ENCODE data around the gene KDM8.
A peak's percentile ranks its signal among the peaks of the same experiment; 100 is the strongest.
"Not testable (repeated sequence)": the region's sequence is repeated elsewhere in the genome, so short reads cannot be mapped to it uniquely, and the experiment has no call there.

Gene KDM8

GRCh38 chr16:27190316-27190871 is 12.9 kb upstream of the KDM8 start:
- DNase-seq = no peak

GRCh38 chr16:27191352-27191924 is 11.9 kb upstream of the KDM8 start:
- no peak for DNase-seq

DNA sequence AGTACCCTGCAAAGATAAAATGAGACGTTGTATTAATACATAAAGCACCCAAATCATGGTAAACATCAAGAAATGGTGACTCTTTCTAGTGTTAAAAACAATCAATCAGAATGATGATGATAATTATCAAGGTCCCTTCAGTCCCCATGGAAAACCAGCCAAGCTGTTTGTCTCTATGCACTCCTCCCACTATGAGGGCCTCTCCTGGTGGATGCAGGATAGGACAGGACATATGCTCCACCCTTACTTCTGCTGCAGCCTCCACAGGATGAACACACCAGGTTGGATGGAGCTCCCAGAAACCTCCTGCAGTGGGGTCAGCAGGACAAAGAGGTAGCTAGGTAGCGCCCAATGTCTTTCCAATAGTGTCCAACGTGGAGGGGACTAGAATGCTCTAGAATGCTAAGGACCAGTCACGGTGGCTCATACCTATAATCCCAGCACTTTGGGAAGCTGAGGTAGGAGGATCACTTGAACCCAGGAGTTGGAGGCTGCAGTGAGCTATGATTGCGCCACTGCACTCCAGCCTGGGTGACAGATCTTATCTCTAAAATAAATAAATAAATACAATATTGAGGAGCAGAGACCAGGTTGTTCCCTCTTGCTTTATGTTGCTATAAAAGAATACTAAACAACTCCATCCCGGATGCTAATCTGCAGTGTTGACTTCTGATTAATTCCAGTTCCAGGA is 9.9 kb upstream of the KDM8 start:
- DNase-seq = no peak

GRCh38 chr16:27195076-27195741 is 8.1 kb upstream of the KDM8 start:
- no peak for DNase-seq

DNA sequence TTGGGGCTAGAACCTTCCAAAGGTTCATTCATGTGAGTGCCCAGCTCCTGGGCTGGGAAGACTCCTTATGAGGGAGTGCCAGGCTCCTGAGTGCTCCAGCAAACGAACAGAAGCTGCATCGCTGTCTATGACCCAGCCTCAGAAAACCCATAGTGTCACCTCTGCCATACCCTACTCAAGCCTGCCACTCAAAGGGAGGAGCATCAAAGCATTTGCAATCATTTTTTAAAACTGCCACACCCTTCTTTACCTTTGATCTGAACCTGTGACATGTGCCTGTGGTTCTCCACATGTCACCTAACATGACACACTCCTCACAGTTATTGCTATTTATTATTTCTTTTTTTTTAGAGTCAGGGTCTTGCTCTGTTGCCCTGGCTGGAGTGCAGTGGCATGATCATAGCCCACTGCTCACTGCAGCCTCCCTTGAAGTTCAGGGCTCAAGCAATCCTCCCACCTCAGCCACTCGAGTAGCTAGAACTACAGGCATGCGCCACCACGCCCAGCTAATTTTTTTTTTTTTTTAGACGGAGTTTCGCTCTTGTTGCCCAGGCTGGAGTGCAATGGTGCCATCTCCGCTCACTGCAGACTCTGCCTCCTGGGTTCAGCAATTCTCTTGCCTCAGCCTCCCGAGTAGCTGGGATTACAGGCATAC is 7.3 kb upstream of the KDM8 start:
- DNase-seq = no peak

DNA sequence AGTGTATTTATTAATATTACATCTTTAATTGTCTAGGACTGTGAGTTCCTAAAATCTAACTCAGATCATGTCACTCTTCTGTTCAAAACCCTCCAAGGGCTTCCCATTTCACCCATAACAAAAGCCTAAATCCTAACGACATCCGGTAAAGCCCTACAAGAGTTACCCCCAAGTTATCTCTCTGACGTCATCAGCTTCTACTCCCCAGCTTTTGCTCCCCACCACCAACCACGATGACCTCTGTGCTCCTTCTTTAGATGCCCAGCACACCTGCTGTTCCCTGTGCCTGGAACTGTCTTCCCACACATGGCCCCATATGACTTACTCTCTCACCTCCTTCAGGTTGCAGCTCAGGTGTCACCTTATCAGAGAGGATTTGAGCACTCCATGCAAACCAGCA is 6.3 kb upstream of the KDM8 start:
- no peak for DNase-seq

- DNase-seq = no peak
Measured at GRCh38 chr16:27198451-27199234, 4.7 kb upstream of the KDM8 start.

GRCh38 chr16:27199235-27199586 is 4.1 kb upstream of the KDM8 start:
- DNase-seq = no peak

- DNase-seq = no peak
Measured at GRCh38 chr16:27199736-27200135, 3.6 kb upstream of the KDM8 start.

DNA sequence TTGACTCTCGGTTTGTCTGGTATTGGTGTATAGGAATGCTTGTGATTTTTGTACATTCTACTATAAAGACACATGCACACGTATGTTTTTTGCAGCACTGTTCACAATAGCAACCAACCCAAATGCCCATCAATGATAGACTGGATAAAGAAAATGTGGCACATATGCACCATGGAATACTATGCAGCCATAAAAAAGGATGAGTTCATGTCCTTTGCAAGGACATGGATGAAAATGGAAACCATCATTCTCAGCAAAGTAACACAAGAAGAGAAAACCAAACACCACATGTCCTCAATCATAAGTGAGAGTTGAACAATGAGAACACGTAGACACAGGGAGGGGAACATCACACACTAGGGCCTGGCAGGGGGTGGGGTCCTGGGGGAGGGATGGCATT is 2.4 kb upstream of the KDM8 start:
- not testable (repeated sequence) for DNase-seq

- peak in 15 of 56 donors; percentile 28 to 96 (median 93) for DNase-seq
Measured at GRCh38 chr16:27202923-27203506, 311 bp upstream of the KDM8 start.

- peak in 1 of 56 donors; percentile 15 for DNase-seq
Measured at GRCh38 chr16:27204312-27204915, 1.1 kb downstream of the KDM8 start.

DNA sequence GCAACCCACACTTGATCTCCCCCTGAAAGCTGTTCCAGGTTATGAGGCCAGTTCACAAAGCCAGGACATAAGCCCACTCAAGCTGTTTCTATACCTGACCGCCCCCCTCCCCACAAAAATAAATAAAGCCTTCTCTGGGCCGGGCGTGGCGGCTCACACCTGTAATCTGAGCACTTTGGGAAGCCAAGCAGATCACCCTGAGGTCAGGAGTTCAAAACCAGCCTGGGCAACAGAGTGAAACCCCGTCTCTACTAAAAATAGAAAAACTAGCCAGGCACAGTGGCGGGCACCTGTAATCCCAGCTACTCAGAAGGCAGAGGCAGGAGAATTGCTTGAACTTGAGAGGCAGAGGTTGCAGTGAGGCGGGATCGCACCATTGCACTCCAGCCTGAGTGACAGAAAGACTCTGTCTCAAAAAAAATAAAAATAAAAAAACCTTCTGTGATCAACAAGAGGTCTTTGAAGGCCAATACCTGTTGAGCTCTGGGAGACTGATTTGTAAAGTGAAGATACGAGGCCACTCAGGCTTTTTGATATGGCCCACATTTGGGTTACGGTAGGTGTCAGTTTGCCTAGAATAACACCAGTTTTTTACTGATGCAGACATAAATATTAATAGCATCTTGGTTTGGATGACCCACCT is 2.2 kb downstream of the KDM8 start:
- DNase-seq = no peak

DNA sequence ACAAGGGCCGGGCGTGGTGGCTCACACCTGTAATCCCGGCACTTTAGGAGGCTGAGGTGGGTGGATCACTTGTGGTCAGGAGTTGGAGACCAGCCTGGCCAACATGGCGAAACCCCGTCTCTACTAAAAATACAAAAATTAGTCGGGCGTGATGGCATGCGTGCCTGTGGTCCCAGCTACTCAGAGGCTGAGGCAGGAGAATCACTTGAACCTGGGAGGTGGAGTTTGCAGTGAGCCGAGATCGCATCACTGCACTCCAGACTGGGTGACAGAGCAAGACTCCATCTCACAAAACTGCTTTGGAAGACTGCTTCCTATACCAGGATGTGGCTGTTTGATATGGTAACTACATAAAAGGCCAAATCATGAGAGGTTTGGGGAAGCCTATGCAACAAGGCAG is 3.8 kb downstream of the KDM8 start:
- not testable (repeated sequence) for DNase-seq

DNA sequence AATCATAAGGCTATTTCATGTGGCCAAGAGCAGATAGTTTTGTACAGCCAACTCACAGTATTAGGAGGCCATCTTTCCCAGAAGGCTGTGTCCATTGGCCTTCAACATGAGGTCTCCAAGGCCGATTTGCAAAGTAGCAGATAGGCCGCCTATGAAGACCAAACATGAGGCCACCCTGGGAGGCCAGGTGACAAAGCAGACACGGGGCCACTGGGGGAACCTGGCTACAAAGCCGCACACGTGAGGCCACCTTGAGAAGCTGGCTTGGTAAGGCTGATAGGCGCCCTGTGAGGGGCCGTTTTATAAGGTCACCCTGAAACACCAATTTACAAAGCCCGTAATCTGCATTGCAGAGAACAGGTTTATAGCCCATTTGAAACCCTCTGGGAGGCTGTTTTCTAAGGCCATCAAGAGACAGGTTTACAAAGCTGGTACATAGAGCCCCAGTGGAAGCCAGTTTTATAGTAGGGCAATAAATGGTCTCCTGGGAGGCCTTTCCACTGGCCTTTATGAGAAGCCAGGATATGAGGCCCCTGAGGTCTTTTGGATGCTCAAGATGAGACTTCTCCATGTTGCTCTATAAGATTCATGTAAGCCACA is 4.9 kb downstream of the KDM8 start:
- DNase-seq = no peak

DNA sequence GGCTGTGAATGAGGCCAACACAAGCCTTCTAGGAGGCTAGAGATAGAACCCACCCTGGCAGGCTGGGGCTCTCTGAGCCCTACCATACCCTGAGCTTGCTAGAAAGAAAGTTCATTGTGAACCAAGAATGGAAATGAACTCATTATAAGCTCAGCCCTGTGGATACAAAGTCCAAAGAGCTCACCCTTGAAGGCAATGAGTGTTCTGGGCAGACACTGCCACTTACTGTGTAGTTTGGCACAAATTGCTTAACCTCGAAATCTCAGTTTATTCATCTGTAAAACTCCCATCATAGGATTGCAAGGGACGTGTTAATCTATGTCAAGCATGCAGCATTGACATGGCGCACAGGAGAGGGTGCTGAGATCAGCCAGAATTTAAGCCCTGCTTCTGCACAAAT is 5.5 kb downstream of the KDM8 start:
- DNase-seq = no peak

GRCh38 chr16:27209591-27209990 is 6.3 kb downstream of the KDM8 start:
- DNase-seq = no peak

DNA sequence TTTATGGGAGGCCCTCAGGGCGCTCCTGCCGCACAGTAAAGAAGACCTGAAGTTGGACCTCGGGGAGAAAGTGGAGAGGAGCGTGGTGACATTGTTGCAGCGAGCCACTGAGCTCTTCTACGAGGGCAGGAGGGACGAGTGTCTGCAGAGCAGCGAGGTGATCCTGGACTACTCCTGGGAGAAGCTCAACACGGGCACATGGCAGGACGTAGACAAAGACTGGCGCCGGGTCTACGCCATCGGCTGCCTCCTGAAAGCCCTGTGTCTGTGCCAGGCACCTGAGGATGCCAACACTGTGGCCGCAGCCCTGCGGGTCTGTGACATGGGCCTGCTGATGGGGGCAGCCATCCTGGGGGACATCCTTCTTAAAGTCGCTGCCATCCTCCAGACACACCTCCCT is 6.8 kb downstream of the KDM8 start:
- no peak for DNase-seq

GRCh38 chr16:27211026-27211425 is 7.7 kb downstream of the KDM8 start:
- no peak for DNase-seq
